ENCODE measurements around the gene PACS2. TPM values are rescaled to one million over a fixed set of nuclear protein-coding genes. Genes with fewer than 3 reads are reported as not detected.

The PACS2 gene
- polyA plus RNA-seq, 4 donors, result 35.4 to 45.8 (median 44.9) TPM

- Histone ChIP-seq H3K36me3 (ENCODE audit: control insufficient read depth in 3 of 3, insufficient read depth in 2 of 3, low read depth in 1 of 3, low read length in 3 of 3) (peaks cover 0 to 61% (median 0%) of the 10 kb centered on the region in 3 donors), H3K4me3 (ENCODE audit: low read depth in 1 of 3, low read length in 3 of 3) (no peak overlapping the region), H3K4me1 (ENCODE audit: control insufficient read depth in 3 of 3, insufficient read depth in 2 of 3, low read depth in 1 of 3, low read length in 2 of 3) (peaks cover 0 to 3% (median 0%) of the 10 kb centered on the region in 3 donors), H3K27ac (ENCODE audit: low read depth in 1 of 3, low read length in 2 of 3) (no peak overlapping the region), H3K27me3 (ENCODE audit: control insufficient read depth in 3 of 3, insufficient read depth in 3 of 3, low read length in 3 of 3) (no peaks in the 10 kb centered on the region), H3K9me3 (ENCODE audit: control insufficient read depth in 2 of 2, insufficient read depth in 1 of 2, low read depth in 1 of 2, low read length in 1 of 2) (no peaks in the 10 kb centered on the region)
- no peak for FAIRE-seq
- no peak for DNase-seq
- WGBS, 3 donors, result 83 to 94% (median 85%) methylated on average over 3 of the region's 3 CpGs
These were observed 36.9 kb downstream of the PACS2 start for GRCh38 chr14:105351410-105351809.

GRCh38 chr14:105351920-105352851 lies 37.6 kb downstream of the PACS2 start:
- H3K36me3 ChIP-seq (ENCODE audit: control insufficient read depth in 3 of 3, insufficient read depth in 2 of 3, low read depth in 1 of 3, low read length in 3 of 3), result peaks cover 0 to 65% (median 0%) of the 10 kb centered on the region in 3 donors
- no peaks in the 10 kb centered on the region for H3K9me3 ChIP-seq (ENCODE audit: control insufficient read depth in 2 of 2, insufficient read depth in 1 of 2, low read depth in 1 of 2, low read length in 1 of 2)
- no peak overlapping the region for H3K4me3 ChIP-seq (ENCODE audit: low read depth in 1 of 3, low read length in 3 of 3)
- peak overlapping the region in 1 of 3 donors; percentile 32 for H3K27ac ChIP-seq (ENCODE audit: low read depth in 1 of 3, low read length in 2 of 3)
- FAIRE-seq (no peak), DNase-seq (peak; percentile 92 to 95)
- WGBS, 3 donors, result 47 to 62% (median 48%) methylated on average over 25 to 26 of the region's 26 CpGs
- no peaks in the 10 kb centered on the region for H3K27me3 ChIP-seq (ENCODE audit: control insufficient read depth in 3 of 3, insufficient read depth in 3 of 3, low read length in 3 of 3)
- peaks cover 0 to 3% (median 0%) of the 10 kb centered on the region in 3 donors for H3K4me1 ChIP-seq (ENCODE audit: control insufficient read depth in 3 of 3, insufficient read depth in 2 of 3, low read depth in 1 of 3, low read length in 2 of 3)

- WGBS, 3 donors, result 90 to 95% (median 92%) methylated on average over 10 of the region's 10 CpGs
- FAIRE-seq, result no peak
- Histone ChIP-seq H3K4me3 (ENCODE audit: low read depth in 1 of 3, low read length in 3 of 3) (no peak overlapping the region), H3K27me3 (ENCODE audit: control insufficient read depth in 3 of 3, insufficient read depth in 3 of 3, low read length in 3 of 3) (no peaks in the 10 kb centered on the region), H3K4me1 (ENCODE audit: control insufficient read depth in 3 of 3, insufficient read depth in 2 of 3, low read depth in 1 of 3, low read length in 2 of 3) (peaks cover 0 to 3% (median 0%) of the 10 kb centered on the region in 3 donors), H3K27ac (ENCODE audit: low read depth in 1 of 3, low read length in 2 of 3) (no peak overlapping the region), H3K36me3 (ENCODE audit: control insufficient read depth in 3 of 3, insufficient read depth in 2 of 3, low read depth in 1 of 3, low read length in 3 of 3) (peaks cover 0 to 71% (median 0%) of the 10 kb centered on the region in 3 donors), H3K9me3 (ENCODE audit: control insufficient read depth in 2 of 2, insufficient read depth in 1 of 2, low read depth in 1 of 2, low read length in 1 of 2) (no peaks in the 10 kb centered on the region)
- DNase-seq, result no peak
These were observed 38.6 kb downstream of the PACS2 start for GRCh38 chr14:105353136-105353535.

- no peaks in the 10 kb centered on the region for H3K9me3 ChIP-seq (ENCODE audit: control insufficient read depth in 2 of 2, insufficient read depth in 1 of 2, low read depth in 1 of 2, low read length in 1 of 2)
- no peak overlapping the region for H3K4me3 ChIP-seq (ENCODE audit: low read depth in 1 of 3, low read length in 3 of 3)
- FAIRE-seq (no peak), DNase-seq (no peak)
- H3K36me3 ChIP-seq (ENCODE audit: control insufficient read depth in 3 of 3, insufficient read depth in 2 of 3, low read depth in 1 of 3, low read length in 3 of 3), result peaks cover 0 to 66% (median 0%) of the 10 kb centered on the region in 3 donors
- no peak overlapping the region for H3K27ac ChIP-seq (ENCODE audit: low read depth in 1 of 3, low read length in 2 of 3)
- H3K27me3 ChIP-seq (ENCODE audit: control insufficient read depth in 3 of 3, insufficient read depth in 3 of 3, low read length in 3 of 3), result no peaks in the 10 kb centered on the region
- peaks cover 0 to 3% (median 0%) of the 10 kb centered on the region in 3 donors for H3K4me1 ChIP-seq (ENCODE audit: control insufficient read depth in 3 of 3, insufficient read depth in 2 of 3, low read depth in 1 of 3, low read length in 2 of 3)
- WGBS, 3 donors, result 95 to 98% (median 96%) methylated on average over 20 of the region's 20 CpGs
These were observed 40.0 kb downstream of the PACS2 start for GRCh38 chr14:105354541-105354940.

GRCh38 chr14:105355049-105355575 lies 40.6 kb downstream of the PACS2 start:
- Histone ChIP-seq H3K36me3 (ENCODE audit: control insufficient read depth in 3 of 3, insufficient read depth in 2 of 3, low read depth in 1 of 3, low read length in 3 of 3) (peaks cover 0 to 60% (median 0%) of the 10 kb centered on the region in 3 donors), H3K27ac (ENCODE audit: low read depth in 1 of 3, low read length in 2 of 3) (no peak overlapping the region), H3K9me3 (ENCODE audit: control insufficient read depth in 2 of 2, insufficient read depth in 1 of 2, low read depth in 1 of 2, low read length in 1 of 2) (no peaks in the 10 kb centered on the region), H3K4me1 (ENCODE audit: control insufficient read depth in 3 of 3, insufficient read depth in 2 of 3, low read depth in 1 of 3, low read length in 2 of 3) (peaks cover 0 to 3% (median 0%) of the 10 kb centered on the region in 3 donors), H3K4me3 (ENCODE audit: low read depth in 1 of 3, low read length in 3 of 3) (no peak overlapping the region), H3K27me3 (ENCODE audit: control insufficient read depth in 3 of 3, insufficient read depth in 3 of 3, low read length in 3 of 3) (no peaks in the 10 kb centered on the region)
- 94 to 97% (median 95%) methylated on average over 27 of the region's 27 CpGs for WGBS, 3 donors
- FAIRE-seq (no peak), DNase-seq (no peak)

GRCh38 chr14:105355850-105356604 lies 41.5 kb downstream of the PACS2 start:
- Histone ChIP-seq H3K9me3 (ENCODE audit: control insufficient read depth in 2 of 2, insufficient read depth in 1 of 2, low read depth in 1 of 2, low read length in 1 of 2) (no peaks in the 10 kb centered on the region), H3K27me3 (ENCODE audit: control insufficient read depth in 3 of 3, insufficient read depth in 3 of 3, low read length in 3 of 3) (no peaks in the 10 kb centered on the region), H3K4me3 (ENCODE audit: low read depth in 1 of 3, low read length in 3 of 3) (no peak overlapping the region), H3K36me3 (ENCODE audit: control insufficient read depth in 3 of 3, insufficient read depth in 2 of 3, low read depth in 1 of 3, low read length in 3 of 3) (peaks cover 0 to 60% (median 3%) of the 10 kb centered on the region in 3 donors), H3K27ac (ENCODE audit: low read depth in 1 of 3, low read length in 2 of 3) (no peak overlapping the region), H3K4me1 (ENCODE audit: control insufficient read depth in 3 of 3, insufficient read depth in 2 of 3, low read depth in 1 of 3, low read length in 2 of 3) (peaks cover 0 to 3% (median 0%) of the 10 kb centered on the region in 3 donors)
- DNase-seq (no peak), FAIRE-seq (no peak)
- 94 to 97% (median 96%) methylated on average over 20 to 22 of the region's 22 CpGs for WGBS, 3 donors

GRCh38 chr14:105356927-105357326 lies 42.4 kb downstream of the PACS2 start:
- Histone ChIP-seq H3K9me3 (ENCODE audit: control insufficient read depth in 2 of 2, insufficient read depth in 1 of 2, low read depth in 1 of 2, low read length in 1 of 2) (no peaks in the 10 kb centered on the region), H3K27me3 (ENCODE audit: control insufficient read depth in 3 of 3, insufficient read depth in 3 of 3, low read length in 3 of 3) (no peaks in the 10 kb centered on the region), H3K36me3 (ENCODE audit: control insufficient read depth in 3 of 3, insufficient read depth in 2 of 3, low read depth in 1 of 3, low read length in 3 of 3) (peaks cover 0 to 57% (median 3%) of the 10 kb centered on the region in 3 donors), H3K4me1 (ENCODE audit: control insufficient read depth in 3 of 3, insufficient read depth in 2 of 3, low read depth in 1 of 3, low read length in 2 of 3) (peaks cover 0 to 2% (median 0%) of the 10 kb centered on the region in 3 donors), H3K27ac (ENCODE audit: low read depth in 1 of 3, low read length in 2 of 3) (no peak overlapping the region), H3K4me3 (ENCODE audit: low read depth in 1 of 3, low read length in 3 of 3) (no peak overlapping the region)
- no peak for FAIRE-seq
- 87 to 91% (median 89%) methylated on average over 9 of the region's 9 CpGs for WGBS, 3 donors
- no peak for DNase-seq

GRCh38 chr14:105357626-105358025 lies 43.1 kb downstream of the PACS2 start:
- Histone ChIP-seq H3K27me3 (ENCODE audit: control insufficient read depth in 3 of 3, insufficient read depth in 3 of 3, low read length in 3 of 3) (no peaks in the 10 kb centered on the region), H3K4me1 (ENCODE audit: control insufficient read depth in 3 of 3, insufficient read depth in 2 of 3, low read depth in 1 of 3, low read length in 2 of 3) (no peaks in the 10 kb centered on the region), H3K36me3 (ENCODE audit: control insufficient read depth in 3 of 3, insufficient read depth in 2 of 3, low read depth in 1 of 3, low read length in 3 of 3) (peaks cover 0 to 56% (median 3%) of the 10 kb centered on the region in 3 donors), H3K27ac (ENCODE audit: low read depth in 1 of 3, low read length in 2 of 3) (no peak overlapping the region), H3K4me3 (ENCODE audit: low read depth in 1 of 3, low read length in 3 of 3) (no peak overlapping the region), H3K9me3 (ENCODE audit: control insufficient read depth in 2 of 2, insufficient read depth in 1 of 2, low read depth in 1 of 2, low read length in 1 of 2) (no peaks in the 10 kb centered on the region)
- WGBS, 3 donors, result 95% methylated on average over 15 to 17 of the region's 17 CpGs
- DNase-seq (no peak), FAIRE-seq (no peak)

All from small intestine (tissue), 7 donors.